A673 (cell line): ENCODE measurements around the gene GOSR1.

Source experiments
- CTCF ChIP-seq: fragments of 300-800, 200-600 bp; sonication (generic); conservative IDR thresholded peaks from 2 replicates; pipeline ENCODE4 v1.5.1; 2017; ENCODE audit warnings: low read depth, mild to moderate bottlenecking, antibody characterized with exemption, low read length, moderate library complexity, mixed read lengths
- EZH2 ChIP-seq: fragments of 200-600 bp; sonication (generic); IDR thresholded peaks from 2 replicates; pipeline ENCODE4 v1.6.1; 2017; ENCODE audit warnings: borderline replicate concordance, low read depth, mild to moderate bottlenecking, mixed read lengths, antibody characterized with exemption, low read length; ENCODE audit not compliant: poor library complexity, severe bottlenecking

- no peak for TF ChIP-seq CTCF
- no peak for TF ChIP-seq EZH2
These were observed 74.8 kb downstream of the GOSR1 start for GRCh38 chr17:30551996-30552339.
